Ascending aorta (tissue), 2 donors: ENCODE results near the gene TFF2. TPM values are rescaled to one million over a fixed set of nuclear protein-coding genes. Genes with fewer than 3 reads are reported as not detected.

Experiments
- DNase-seq, 2 donors: peaks; one replicate each; pipeline ENCODE4 v3.0.0-alpha.2; 2019; ENCODE audit warnings: low spot score in 2 of 2
- H3K27ac ChIP-seq, 2 donors: fragments of 200-600 bp; sonication (generic); one replicate each; pipeline ENCODE4 v1.5.1; 2016 to 2017; ENCODE audit warnings: mild to moderate bottlenecking in 1 of 2
- H3K27me3 ChIP-seq: fragments of 200-600 bp; sonication (generic); one replicate; pipeline ENCODE4 v1.5.1; 2017
- H3K36me3 ChIP-seq, 2 donors: fragments of 200-600 bp; sonication (generic); one replicate each; pipeline ENCODE4 v1.5.1; 2016
- H3K4me1 ChIP-seq, 2 donors: fragments of 200-600 bp; sonication (generic); one replicate each; pipeline ENCODE4 v1.5.1; 2016 to 2017; ENCODE audit warnings: mild to moderate bottlenecking in 1 of 2
- H3K4me3 ChIP-seq, 2 donors: fragments of 200-600 bp; sonication (generic); one replicate each; pipeline ENCODE4 v1.5.1; 2016 to 2017; ENCODE audit warnings: mild to moderate bottlenecking in 1 of 2
- H3K9me3 ChIP-seq, 2 donors: fragments of 200-600 bp; sonication (generic); one replicate each; pipeline ENCODE4 v1.5.1; 2016
- CTCF ChIP-seq, 3 experiments: fragments of 200-600 bp in 2 of 3; fragments of 450-650 bp in 1 of 3; sonication (generic) in 2 of 3; IDR thresholded peaks; one replicate each; pipeline ENCODE4 v1.5.1; 2016 to 2019; ENCODE audit warnings: antibody characterized with exemption in 3 of 3, mild to moderate bottlenecking in 1 of 3, moderate library complexity in 1 of 3
- intact Hi-C: fragments of 100-400 bp; cut with DNase I; formaldehyde crosslinking; loops from one replicate; pipeline ENCODE4 v1.15.1; 2023
- total RNA-seq: library from RNA; depleted of rRNA; stranded (reverse); fragments of >200 nt; gene quantifications from one replicate; pipeline ENCODE4 v1.1.0, GENCODE V29; 2016

TFF2 gene
- total RNA-seq, 1 donor from 2014 or later, result not detected

GRCh38 chr21:42299324-42300044, 51.3 kb downstream of the TFF2 start:
- Histone ChIP-seq H3K4me1 (no peaks in the 10 kb centered on the region), H3K9me3 (no peaks in the 10 kb centered on the region), H3K27me3 (no peaks in the 10 kb centered on the region), H3K36me3 (no peaks in the 10 kb centered on the region), H3K4me3 (no peak overlapping the region), H3K27ac (no peak overlapping the region)
- TF ChIP-seq CTCF (IDR thresholded peaks at IDR 0.05), result no peak
- intact Hi-C loops, result no loop called here
- DNase-seq, result no peak

DNA sequence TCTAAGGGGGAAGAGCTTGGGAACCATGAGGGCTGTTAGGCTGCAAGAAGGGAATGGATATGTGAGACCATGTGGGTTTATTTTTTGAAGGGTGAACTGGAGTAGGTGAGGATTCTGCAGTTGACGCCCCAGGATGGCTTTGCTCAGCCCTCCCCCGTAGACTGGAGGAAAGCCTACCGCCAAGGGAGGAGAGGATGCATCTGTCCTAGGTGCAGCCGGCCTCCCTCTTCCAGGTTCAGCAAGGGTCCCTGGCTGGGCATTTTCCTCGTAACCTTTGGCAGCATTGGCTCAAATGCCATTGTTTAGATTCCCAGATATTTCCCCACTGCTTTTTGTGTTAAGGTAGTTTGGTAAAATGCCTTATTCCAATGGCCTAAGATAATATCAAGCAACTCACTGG, 52.1 kb downstream of the TFF2 start:
- TF ChIP-seq CTCF (IDR thresholded peaks at IDR 0.05), result no peak
- Histone ChIP-seq H3K4me3 (no peak overlapping the region), H3K27me3 (no peaks in the 10 kb centered on the region), H3K27ac (no peak overlapping the region), H3K4me1 (no peaks in the 10 kb centered on the region), H3K9me3 (no peaks in the 10 kb centered on the region), H3K36me3 (no peaks in the 10 kb centered on the region)
- intact Hi-C loops, result no loop called here
- no peak for DNase-seq

GRCh38 chr21:42298237-42298636, 52.6 kb downstream of the TFF2 start:
- Histone ChIP-seq H3K27me3 (no peaks in the 10 kb centered on the region), H3K4me3 (no peak overlapping the region), H3K27ac (no peak overlapping the region), H3K9me3 (no peaks in the 10 kb centered on the region), H3K36me3 (no peaks in the 10 kb centered on the region), H3K4me1 (no peaks in the 10 kb centered on the region)
- intact Hi-C loops, result no loop called here
- no peak for DNase-seq
- TF ChIP-seq CTCF (IDR thresholded peaks at IDR 0.05), result no peak

DNA sequence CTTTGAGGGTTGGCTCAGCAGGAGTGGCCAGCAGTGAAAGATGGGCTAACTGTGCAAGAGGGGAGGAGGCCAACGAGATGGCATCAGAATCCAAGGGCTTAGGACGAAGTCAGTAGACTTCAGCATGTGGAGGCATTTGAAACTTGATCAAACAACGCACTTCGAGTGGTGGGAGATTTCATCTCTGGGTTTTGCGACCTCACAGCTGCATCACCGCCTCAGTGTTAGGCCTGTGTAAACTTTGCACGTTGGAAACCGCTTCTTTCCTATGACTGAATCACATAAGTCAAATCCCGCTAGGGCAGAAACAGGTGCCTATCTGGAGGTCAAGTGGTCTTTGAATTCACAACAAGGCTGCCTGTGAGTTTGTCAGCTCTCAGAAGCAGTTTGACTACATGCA, 53.4 kb downstream of the TFF2 start:
- Histone ChIP-seq H3K36me3 (no peaks in the 10 kb centered on the region), H3K4me3 (no peak overlapping the region), H3K4me1 (no peaks in the 10 kb centered on the region), H3K9me3 (no peaks in the 10 kb centered on the region), H3K27me3 (no peaks in the 10 kb centered on the region), H3K27ac (no peak overlapping the region)
- no peak for TF ChIP-seq CTCF (IDR thresholded peaks at IDR 0.05)
- intact Hi-C loops, result no loop called here
- no peak for DNase-seq

DNA sequence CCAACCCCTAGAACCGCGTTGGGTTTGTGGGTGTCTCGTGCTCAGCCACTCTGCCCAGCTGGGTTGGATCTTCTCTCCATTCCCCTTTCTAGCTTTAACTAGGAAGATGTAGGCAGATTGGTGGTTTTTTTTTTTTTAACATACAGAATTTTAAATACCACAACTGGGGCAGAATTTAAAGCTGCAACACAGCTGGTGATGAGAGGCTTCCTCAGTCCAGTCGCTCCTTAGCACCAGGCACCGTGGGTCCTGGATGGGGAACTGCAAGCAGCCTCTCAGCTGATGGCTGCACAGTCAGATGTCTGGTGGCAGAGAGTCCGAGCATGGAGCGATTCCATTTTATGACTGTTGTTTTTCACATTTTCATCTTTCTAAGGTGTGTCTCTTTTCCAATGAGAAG, 54.3 kb downstream of the TFF2 start:
- intact Hi-C loops, result no loop called here
- Histone ChIP-seq H3K4me1 (no peaks in the 10 kb centered on the region), H3K9me3 (no peaks in the 10 kb centered on the region), H3K36me3 (no peaks in the 10 kb centered on the region), H3K27me3 (no peaks in the 10 kb centered on the region), H3K4me3 (no peak overlapping the region), H3K27ac (no peak overlapping the region)
- DNase-seq, result no peak
- no peak for TF ChIP-seq CTCF (IDR thresholded peaks at IDR 0.05)

Other genes with a start within 250 kb of the TFF2 start
- 39.5 TPM for gene ABCG1, start 131.9 kb downstream of the TFF2 start, total RNA-seq
- not detected for gene TFF3, start 35.6 kb downstream of the TFF2 start, total RNA-seq
- not detected for gene TFF1, start 15.5 kb upstream of the TFF2 start, total RNA-seq
- gene TMPRSS3, start 45.1 kb upstream of the TFF2 start, total RNA-seq, result not detected
- gene UBASH3A, start 52.9 kb upstream of the TFF2 start, total RNA-seq, result 0.75 TPM
- not detected for gene RSPH1, start 145.2 kb upstream of the TFF2 start, total RNA-seq
- gene SLC37A1, start 162.9 kb upstream of the TFF2 start, total RNA-seq, result 8.7 TPM